Activated CD4-positive, alpha-beta memory T cell treated with anti-CD3 and anti-CD28 coated beads for 36 hours (primary cell): ENCODE measurements around the gene PIN4. TPM values are rescaled to one million over a fixed set of nuclear protein-coding genes. Genes with fewer than 3 reads are reported as not detected.

Experiments
- CTCF ChIA-PET: fragments of 350-600 bp; sonication (Branson Sonifier 250); formaldehyde crosslinking; loops from one replicate; lab custom pipeline; 2021; ENCODE audit warnings: antibody characterized with exemption, inconsistent platforms; lab: Charles Lee
- POLR2A ChIA-PET: fragments of 350-600 bp; sonication (Branson Sonifier 250); formaldehyde crosslinking; loops from one replicate; lab custom pipeline; 2021; ENCODE audit warnings: antibody characterized with exemption; lab: Charles Lee
- DNase-seq: peaks from one replicate; pipeline ENCODE4 v3.0.0-alpha.2; 2020
- H3K27ac Mint-ChIP-seq: one replicate; pipeline ENCODE4 v1.8.0; 2021; ENCODE audit warnings: mixed read lengths
- H3K27me3 Mint-ChIP-seq: one replicate; pipeline ENCODE4 v1.8.0; 2021; ENCODE audit warnings: mixed read lengths
- H3K36me3 Mint-ChIP-seq: one replicate; pipeline ENCODE4 v1.8.0; 2021; ENCODE audit warnings: mixed read lengths
- H3K4me1 Mint-ChIP-seq: one replicate; pipeline ENCODE4 v1.8.0; 2021; ENCODE audit warnings: low read depth, mixed read lengths
- H3K4me3 Mint-ChIP-seq: one replicate; pipeline ENCODE4 v1.8.0; 2021; ENCODE audit warnings: mild to moderate bottlenecking, mixed read lengths
- H3K9me3 Mint-ChIP-seq: one replicate; pipeline ENCODE4 v1.8.0; 2021; ENCODE audit warnings: mixed read lengths
- intact Hi-C: fragments of 100-400 bp; cut with micrococcal nuclease; formaldehyde crosslinking; loops from one replicate; pipeline ENCODE4 v1.15.1; 2023
- total RNA-seq, 2 experiments: library from RNA; stranded (reverse); gene quantifications; one replicate each; pipeline ENCODE4 v1.2.3, GENCODE V29; 2021

The PIN4 gene
- 1 to 10 TPM; 7.5 to 7.8 TPM for total RNA-seq

DNA sequence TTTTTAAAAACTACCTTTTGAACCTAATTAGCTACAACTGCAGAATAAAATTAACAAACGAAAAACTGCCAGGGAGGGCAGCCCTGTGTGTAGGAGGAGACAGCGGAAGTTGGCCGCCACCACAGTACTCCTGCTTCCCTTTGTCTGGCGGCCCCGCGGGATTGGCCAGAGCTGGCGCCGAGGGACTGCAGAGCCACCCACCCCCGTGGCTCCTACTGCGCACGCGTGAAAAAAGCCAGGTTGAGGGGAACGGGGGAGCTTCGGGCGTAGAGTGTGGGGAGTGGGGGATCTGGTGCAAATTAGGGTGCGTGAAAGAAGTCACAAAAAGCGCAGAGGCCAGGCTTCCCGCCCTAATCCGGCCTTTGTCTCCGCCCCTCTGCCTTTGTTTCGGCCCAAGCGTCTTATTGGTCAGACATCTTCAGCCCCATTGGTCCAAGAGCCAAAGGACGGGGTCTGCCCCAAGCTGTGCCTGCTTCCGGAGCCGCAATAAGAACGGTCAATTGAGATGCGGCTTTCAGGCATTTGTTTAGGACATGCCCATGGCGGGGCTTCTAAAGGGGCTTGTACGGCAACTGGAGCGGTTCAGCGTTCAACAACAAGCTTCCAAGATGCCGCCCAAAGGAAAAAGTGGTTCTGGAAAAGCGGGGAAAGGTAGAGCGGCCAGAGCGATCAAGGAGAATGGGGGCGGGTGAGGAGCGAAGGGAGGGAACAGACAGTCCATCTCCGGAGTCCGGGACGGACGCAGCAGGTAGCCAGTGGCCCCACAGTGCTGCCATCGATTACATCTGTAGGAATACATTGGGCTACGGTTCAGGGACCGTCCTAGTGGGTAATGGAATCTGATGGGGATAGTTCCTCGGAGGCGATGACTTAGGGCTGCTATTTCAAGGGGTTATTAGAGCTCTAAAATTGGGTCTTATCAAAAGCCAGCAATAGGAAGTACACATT is at the start of gene PIN4:
Gene PIN4 (plus strand): TSS at position 580 of the 948 bp plus-strand sequence. CDS start 29 bp downstream, at position 609.
- ChIA-PET CTCF (interaction anchor here (0.9 to 1.3 kb wide), 3 partner anchors 27 to 163 kb away, joined by 3 to 6 read pairs (median 3); partner anchors contain the start of gene RPS4X), POLR2A (interaction anchor here (0.6 to 2.4 kb wide), 7 partner anchors 49 to 898 kb away, joined by 3 to 14 read pairs (median 3); partner anchors contain the start of genes NONO, RPS4X and RTL5)
- intact Hi-C loops = loop anchor here (1.0 to 5.0 kb wide), 4 partner anchors 12 to 96 kb away; partner anchors contain the start of genes ERCC6L and RPS4X
- Mint-ChIP-seq H3K36me3 (no peaks in the 10 kb centered on the region), H3K4me1 (peaks cover 11% of the 10 kb centered on the region), H3K27me3 (no peaks in the 10 kb centered on the region), H3K27ac (peak within 1 kb of the TSS; percentile 60), H3K9me3 (no peaks in the 10 kb centered on the region), H3K4me3 (no peak within 1 kb of the TSS)
- peak; percentile 90 for DNase-seq

DNA sequence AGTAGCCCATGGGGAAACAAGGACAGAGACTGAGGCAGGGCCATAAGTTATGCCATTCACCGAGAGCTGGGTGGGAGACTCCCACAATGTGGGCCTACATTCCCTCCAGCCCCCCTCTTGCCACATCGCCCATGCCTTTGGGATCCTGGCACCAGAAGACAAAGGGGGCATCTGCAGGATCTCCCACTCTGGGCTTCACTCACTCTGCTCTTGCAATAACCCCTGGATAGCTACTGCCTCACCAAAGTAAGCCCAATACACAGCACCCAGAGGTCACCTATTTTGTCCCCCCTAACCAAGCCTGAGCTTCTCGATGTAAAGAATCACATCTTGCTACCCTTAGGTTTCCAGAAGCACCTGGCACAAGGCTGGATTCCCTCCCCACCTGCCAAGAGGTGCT is 49.1 kb upstream of the PIN4 start:
- POLR2A ChIA-PET = interaction anchor here (1.1 to 1.3 kb wide), 2 partner anchors 49 to 114 kb away, joined by 3 read pairs; partner anchors contain the start of gene PIN4
- DNase-seq = no peak
- CTCF ChIA-PET = interaction anchor here (1.0 to 7.7 kb wide), 5 partner anchors 10 to 145 kb away, joined by 3 to 60 read pairs (median 8); partner anchors contain the start of gene RPS4X
- H3K4me1 Mint-ChIP-seq = peaks cover 6% of the 10 kb centered on the region
- H3K36me3 Mint-ChIP-seq = no peaks in the 10 kb centered on the region
- peaks cover 14% of the 10 kb centered on the region for H3K27me3 Mint-ChIP-seq
- H3K4me3 Mint-ChIP-seq = no peak overlapping the region
- H3K27ac Mint-ChIP-seq = no peak overlapping the region
- intact Hi-C loops = no loop called here
- H3K9me3 Mint-ChIP-seq = no peaks in the 10 kb centered on the region

DNA sequence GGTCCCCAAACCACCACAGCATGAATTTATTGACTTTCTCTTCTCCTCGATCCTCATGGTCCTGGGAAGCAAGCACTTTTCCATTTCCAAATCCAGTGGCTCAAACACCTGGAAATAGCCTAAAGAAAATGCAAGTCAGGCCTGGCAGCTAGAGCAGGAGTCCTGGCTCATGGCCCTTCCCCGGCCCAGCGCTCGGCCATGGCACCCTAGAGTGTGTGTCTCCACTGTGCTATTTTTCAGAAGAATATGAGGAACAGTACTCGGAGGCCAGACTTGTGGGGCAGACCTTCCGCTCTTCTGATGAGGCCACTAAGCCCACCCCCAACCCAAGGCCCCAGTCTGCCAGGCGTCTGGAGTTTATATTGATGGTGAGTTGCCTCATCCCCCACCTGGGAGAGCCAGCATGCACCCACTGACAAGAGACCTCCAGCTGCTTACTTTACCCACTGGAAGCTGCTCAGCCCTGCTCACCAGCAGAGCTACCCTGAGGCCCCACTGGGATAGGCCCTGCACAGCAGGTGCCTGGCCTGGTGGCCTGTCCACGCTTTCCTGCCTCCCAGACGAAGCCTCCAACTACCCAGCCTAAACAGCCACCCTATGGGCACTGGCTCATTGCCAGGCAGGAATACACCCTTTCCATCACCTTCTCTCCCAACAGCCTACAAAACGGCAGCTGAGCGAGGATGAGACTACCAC is 47.6 kb upstream of the PIN4 start:
- POLR2A ChIA-PET = no interaction called here
- no peak overlapping the region for H3K4me3 Mint-ChIP-seq
- no peaks in the 10 kb centered on the region for H3K9me3 Mint-ChIP-seq
- H3K27me3 Mint-ChIP-seq = peaks cover 14% of the 10 kb centered on the region
- no peak for DNase-seq
- intact Hi-C loops = no loop called here
- H3K36me3 Mint-ChIP-seq = no peaks in the 10 kb centered on the region
- H3K27ac Mint-ChIP-seq = no peak overlapping the region
- peaks cover 5% of the 10 kb centered on the region for H3K4me1 Mint-ChIP-seq
- CTCF ChIA-PET = interaction anchor here (0.6 to 3.3 kb wide), 3 partner anchors 113 to 144 kb away, joined by 3 to 15 read pairs (median 3); no protein-coding TSS in a partner anchor

DNA sequence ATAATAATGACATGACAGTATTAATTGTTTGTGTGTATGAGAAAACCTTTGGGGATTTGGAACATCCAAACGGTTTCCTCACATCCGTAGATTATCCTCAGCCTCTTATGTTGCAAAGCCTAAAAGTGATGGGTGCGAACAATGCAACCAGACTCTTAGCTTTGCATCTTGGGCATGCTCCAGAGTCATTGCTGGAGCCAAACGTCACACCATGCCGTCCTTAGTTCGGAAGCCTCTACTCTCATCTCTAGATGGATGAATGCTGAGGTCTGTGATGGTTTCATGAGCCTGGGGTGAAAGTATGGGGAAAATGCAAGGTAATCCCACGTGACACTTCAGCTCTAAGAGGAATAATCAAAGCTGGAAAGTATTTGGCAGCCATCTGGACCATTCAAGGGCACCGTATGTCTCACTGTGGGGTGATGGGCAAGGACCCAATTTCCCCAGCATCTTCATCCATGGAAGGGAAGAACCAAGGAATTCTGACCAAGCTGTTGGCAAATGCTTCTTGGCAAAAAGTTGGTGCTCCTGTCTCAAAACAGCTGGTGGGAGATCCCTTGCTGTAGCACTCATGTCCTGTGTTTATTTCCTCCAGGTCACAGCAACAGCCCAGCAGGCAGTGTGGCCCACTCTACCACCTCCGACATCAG is 43.6 kb upstream of the PIN4 start:
- Mint-ChIP-seq H3K27me3 (peaks cover 3% of the 10 kb centered on the region), H3K36me3 (peaks cover 1% of the 10 kb centered on the region), H3K27ac (no peak overlapping the region), H3K4me1 (peaks cover 13% of the 10 kb centered on the region), H3K9me3 (no peaks in the 10 kb centered on the region), H3K4me3 (no peak overlapping the region)
- intact Hi-C loops = no loop called here
- ChIA-PET POLR2A (no interaction called here), CTCF (no interaction called here)
- no peak for DNase-seq

DNA sequence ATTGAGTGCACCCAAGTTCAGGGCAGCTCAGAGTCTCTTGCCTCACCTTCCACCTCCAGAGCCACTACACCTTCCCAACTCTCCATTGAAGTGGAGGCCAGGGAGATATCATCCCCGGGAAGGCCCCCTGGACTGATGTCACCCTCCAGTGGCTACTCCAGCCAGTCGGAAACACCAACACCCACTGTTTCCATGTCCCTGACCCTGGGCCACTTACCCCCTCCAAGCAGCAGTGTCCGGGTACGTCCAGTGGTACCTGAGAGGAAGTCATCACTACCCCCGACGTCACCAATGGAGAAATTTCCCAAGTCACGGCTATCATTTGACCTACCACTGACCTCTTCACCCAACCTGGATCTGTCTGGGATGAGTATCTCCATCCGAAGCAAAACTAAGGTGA is 42.0 kb upstream of the PIN4 start:
- intact Hi-C loops = no loop called here
- no peak for DNase-seq
- Mint-ChIP-seq H3K27ac (no peak overlapping the region), H3K9me3 (no peaks in the 10 kb centered on the region), H3K4me1 (peaks cover 24% of the 10 kb centered on the region), H3K36me3 (peaks cover 1% of the 10 kb centered on the region), H3K4me3 (no peak overlapping the region), H3K27me3 (no peaks in the 10 kb centered on the region)
- ChIA-PET CTCF (interaction anchor here (1.0 kb wide), 1 partner anchor 12 kb away, joined by 3 read pairs; no protein-coding TSS in a partner anchor), POLR2A (no interaction called here)

DNA sequence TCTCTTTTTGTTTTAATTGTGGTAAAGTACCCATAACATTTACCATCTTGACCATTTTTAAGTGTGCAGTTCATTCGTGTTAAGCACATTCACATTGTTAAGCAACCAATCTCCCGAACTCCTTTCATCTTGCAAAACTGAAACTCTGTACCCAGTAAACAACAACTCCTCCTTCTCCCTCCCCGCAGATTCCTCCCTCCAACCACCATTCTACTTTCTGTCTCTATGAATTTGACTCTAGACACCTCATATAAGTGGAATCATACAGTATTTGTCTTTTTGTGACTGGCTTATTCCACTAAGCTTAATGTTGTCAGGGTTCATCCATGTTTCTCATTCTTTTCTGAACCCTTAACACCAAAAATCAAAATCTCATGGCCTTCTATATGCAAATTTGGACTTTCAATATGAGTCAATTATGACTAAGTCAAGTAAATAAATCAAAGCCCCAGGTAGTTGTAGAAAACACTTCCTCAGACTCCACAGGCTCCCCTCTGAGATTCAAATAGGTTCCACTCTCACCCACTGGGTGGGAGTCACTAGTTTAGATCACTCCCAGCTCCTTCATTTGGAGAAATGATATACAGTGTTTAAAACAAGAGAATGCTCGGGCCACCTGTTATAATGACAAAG is 40.1 kb upstream of the PIN4 start:
- ChIA-PET POLR2A (no interaction called here), CTCF (interaction anchor here (3.0 kb wide), 1 partner anchor 120 kb away, joined by 10 read pairs; no protein-coding TSS in a partner anchor)
- intact Hi-C loops = loop anchor here (5.0 kb wide), 1 partner anchor 206 kb away; no protein-coding TSS in a partner anchor
- H3K4me1 Mint-ChIP-seq = peaks cover 29% of the 10 kb centered on the region
- DNase-seq = no peak
- no peak overlapping the region for H3K27ac Mint-ChIP-seq
- H3K36me3 Mint-ChIP-seq = peaks cover 1% of the 10 kb centered on the region
- no peaks in the 10 kb centered on the region for H3K27me3 Mint-ChIP-seq
- H3K9me3 Mint-ChIP-seq = no peaks in the 10 kb centered on the region
- no peak overlapping the region for H3K4me3 Mint-ChIP-seq

DNA sequence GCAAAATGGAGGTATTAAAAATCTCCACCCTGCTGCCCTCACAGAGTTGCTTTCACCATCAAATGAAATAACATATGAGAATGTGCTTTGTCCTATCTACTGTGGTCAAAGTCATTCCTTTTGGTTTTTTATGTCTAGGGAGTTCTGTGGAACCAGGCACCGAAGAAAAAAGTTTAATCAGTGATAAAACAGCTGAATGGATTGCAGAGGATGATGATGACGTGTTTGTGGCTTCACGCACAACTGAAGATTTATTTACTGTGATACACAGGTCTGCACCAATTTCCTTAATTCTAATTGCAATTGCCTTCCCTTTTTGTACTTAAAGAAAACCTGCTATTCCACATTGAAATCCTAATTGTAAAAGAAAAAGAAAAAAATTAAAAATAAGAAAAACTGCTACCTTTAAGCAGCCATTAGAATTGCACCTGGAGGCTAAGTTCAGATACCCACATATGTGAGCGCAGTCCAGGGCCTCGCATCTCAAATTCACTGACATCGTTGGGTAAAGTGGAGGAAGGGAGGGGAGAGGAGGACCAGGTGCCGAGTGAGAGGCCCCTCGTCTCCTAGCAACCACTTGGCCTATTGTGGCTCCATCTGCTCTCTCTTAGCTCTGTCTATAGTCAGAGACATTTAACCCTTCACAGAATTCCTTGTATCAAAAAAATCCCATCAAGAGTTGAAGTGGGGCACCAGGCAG is 39.3 kb upstream of the PIN4 start:
- Mint-ChIP-seq H3K4me3 (no peak overlapping the region), H3K27ac (no peak overlapping the region), H3K27me3 (no peaks in the 10 kb centered on the region), H3K9me3 (no peaks in the 10 kb centered on the region), H3K36me3 (peaks cover 1% of the 10 kb centered on the region), H3K4me1 (peaks cover 29% of the 10 kb centered on the region)
- intact Hi-C loops = loop anchor here (5.0 kb wide), 1 partner anchor 205 kb away; no protein-coding TSS in a partner anchor
- ChIA-PET CTCF (interaction anchor here (1.0 to 3.0 kb wide), 3 partner anchors 10 to 124 kb away, joined by 3 to 10 read pairs (median 3); no protein-coding TSS in a partner anchor), POLR2A (no interaction called here)
- no peak for DNase-seq

DNA sequence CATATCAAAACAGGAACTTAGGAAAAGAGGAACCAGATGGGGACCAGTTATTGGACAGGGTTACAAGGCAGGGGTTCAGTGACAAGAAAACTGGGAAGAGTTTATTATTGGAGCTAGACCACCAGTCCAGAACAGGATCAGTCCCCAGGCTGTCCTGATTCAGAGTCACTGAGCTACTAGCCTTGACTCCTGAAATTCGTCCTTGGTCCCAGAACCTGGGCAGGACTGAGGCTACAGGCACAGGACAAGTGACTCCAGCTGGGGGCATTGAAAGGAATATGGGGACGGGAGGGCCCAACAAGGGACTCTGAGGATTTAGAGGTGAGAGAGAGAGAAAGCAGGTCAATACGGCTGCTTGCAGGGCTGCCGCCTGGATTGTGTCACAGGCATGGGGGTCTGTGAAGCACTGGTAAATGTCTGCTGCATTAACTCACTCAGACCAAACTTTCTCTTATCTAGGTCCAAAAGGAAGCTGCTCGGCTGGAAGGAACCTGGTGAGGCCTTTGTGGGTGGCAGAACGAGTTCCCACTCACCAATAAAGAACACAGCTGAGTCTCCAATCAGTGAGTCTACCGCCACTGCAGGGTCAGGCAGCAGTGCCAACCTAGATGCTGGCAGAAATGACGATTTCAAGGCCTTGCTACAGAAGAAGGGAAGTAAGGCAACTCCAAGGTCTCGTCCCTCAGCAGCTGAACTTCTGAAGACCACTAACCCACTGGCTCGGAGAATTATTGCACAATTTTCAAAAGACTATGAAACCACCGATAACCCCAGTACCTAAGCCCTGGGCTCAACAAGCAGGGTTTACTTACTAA is 38.6 kb upstream of the PIN4 start:
- CTCF ChIA-PET = interaction anchor here (1.0 to 3.0 kb wide), 4 partner anchors 11 to 125 kb away, joined by 3 to 10 read pairs (median 6); no protein-coding TSS in a partner anchor
- no peak overlapping the region for H3K27ac Mint-ChIP-seq
- H3K4me3 Mint-ChIP-seq = no peak overlapping the region
- POLR2A ChIA-PET = interaction anchor here (1.0 kb wide), 1 partner anchor 42 kb away, joined by 3 read pairs; no protein-coding TSS in a partner anchor
- intact Hi-C loops = loop anchor here (5.0 kb wide), 1 partner anchor 204 kb away; no protein-coding TSS in a partner anchor
- peaks cover 1% of the 10 kb centered on the region for H3K36me3 Mint-ChIP-seq
- no peaks in the 10 kb centered on the region for H3K27me3 Mint-ChIP-seq
- no peaks in the 10 kb centered on the region for H3K9me3 Mint-ChIP-seq
- H3K4me1 Mint-ChIP-seq = peaks cover 29% of the 10 kb centered on the region
- no peak for DNase-seq

DNA sequence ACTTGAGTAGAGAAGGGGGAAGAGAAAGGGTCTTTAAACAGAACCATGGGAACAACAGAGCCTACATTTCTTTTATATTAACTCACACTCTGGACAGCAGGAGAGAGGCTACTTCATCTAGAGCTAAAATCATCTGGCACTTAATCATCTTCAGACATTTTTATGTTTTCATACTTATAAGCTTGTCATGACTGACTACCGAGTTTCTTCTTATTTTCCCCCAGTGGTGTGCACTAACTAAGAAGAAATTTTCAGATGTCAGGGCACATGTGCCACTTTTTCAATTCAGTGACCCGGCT is 38.0 kb upstream of the PIN4 start:
- ChIA-PET POLR2A (interaction anchor here (1.0 kb wide), 1 partner anchor 42 kb away, joined by 3 read pairs; no protein-coding TSS in a partner anchor), CTCF (interaction anchor here (0.9 to 3.0 kb wide), 4 partner anchors 11 to 126 kb away, joined by 3 to 10 read pairs (median 6); no protein-coding TSS in a partner anchor)
- DNase-seq = no peak
- H3K27me3 Mint-ChIP-seq = no peaks in the 10 kb centered on the region
- H3K27ac Mint-ChIP-seq = no peak overlapping the region
- peaks cover 1% of the 10 kb centered on the region for H3K36me3 Mint-ChIP-seq
- intact Hi-C loops = loop anchor here (5.0 kb wide), 1 partner anchor 204 kb away; no protein-coding TSS in a partner anchor
- peaks cover 29% of the 10 kb centered on the region for H3K4me1 Mint-ChIP-seq
- no peak overlapping the region for H3K4me3 Mint-ChIP-seq
- no peaks in the 10 kb centered on the region for H3K9me3 Mint-ChIP-seq

DNA sequence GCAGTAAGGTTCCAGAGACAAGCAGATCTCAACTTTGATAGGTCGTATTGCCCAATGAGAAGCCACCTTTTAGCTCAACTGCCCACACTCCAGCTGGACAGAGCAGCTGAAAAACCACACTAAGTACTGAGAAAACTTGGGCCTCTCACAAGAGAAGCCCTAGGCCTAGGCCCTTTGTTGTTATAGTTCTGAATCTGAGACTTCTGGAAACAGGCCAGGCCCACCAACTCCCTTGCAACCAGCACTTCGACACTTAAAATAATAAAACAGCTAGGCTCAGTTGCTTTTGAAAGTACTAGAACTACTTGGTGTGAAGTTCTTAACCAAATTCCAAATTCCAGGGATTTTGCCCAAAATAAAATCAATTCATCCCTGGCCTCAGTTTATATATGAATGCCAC is 36.4 kb upstream of the PIN4 start:
- H3K27ac Mint-ChIP-seq = no peak overlapping the region
- POLR2A ChIA-PET = no interaction called here
- intact Hi-C loops = no loop called here
- no peak for DNase-seq
- no peaks in the 10 kb centered on the region for H3K27me3 Mint-ChIP-seq
- H3K4me1 Mint-ChIP-seq = peaks cover 29% of the 10 kb centered on the region
- CTCF ChIA-PET = interaction anchor here (2.1 kb wide), 1 partner anchor 18 kb away, joined by 9 read pairs; no protein-coding TSS in a partner anchor
- H3K4me3 Mint-ChIP-seq = no peak overlapping the region
- no peaks in the 10 kb centered on the region for H3K9me3 Mint-ChIP-seq
- no peaks in the 10 kb centered on the region for H3K36me3 Mint-ChIP-seq
